ENCODE measurements around the gene RS1.
A peak's percentile ranks its signal among the peaks of the same experiment; 100 is the strongest.

DNA sequence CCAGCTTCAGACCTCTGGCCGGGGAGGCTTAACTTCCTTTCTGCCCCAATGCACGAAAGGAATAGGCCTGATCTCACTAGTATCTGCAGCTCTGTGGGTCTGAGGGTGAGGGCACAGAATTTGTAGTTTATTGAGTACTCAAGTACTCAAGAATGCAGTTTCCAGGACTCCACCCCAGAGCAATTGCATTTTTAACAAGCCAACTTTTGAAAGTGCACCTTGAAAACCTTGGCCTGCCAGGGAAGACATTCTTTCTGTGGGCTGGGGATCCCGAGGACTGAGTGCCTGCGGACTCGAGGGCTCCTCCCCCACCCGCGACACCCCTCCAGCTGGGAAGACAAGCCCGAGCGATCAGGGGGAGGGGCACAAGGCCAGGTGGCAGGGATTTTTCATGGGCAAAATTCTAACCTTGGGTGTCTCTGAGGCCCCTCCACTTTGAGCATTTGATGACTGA, 22.4 kb downstream of the RS1 start:
- TF ChIP-seq, protein P1, sequence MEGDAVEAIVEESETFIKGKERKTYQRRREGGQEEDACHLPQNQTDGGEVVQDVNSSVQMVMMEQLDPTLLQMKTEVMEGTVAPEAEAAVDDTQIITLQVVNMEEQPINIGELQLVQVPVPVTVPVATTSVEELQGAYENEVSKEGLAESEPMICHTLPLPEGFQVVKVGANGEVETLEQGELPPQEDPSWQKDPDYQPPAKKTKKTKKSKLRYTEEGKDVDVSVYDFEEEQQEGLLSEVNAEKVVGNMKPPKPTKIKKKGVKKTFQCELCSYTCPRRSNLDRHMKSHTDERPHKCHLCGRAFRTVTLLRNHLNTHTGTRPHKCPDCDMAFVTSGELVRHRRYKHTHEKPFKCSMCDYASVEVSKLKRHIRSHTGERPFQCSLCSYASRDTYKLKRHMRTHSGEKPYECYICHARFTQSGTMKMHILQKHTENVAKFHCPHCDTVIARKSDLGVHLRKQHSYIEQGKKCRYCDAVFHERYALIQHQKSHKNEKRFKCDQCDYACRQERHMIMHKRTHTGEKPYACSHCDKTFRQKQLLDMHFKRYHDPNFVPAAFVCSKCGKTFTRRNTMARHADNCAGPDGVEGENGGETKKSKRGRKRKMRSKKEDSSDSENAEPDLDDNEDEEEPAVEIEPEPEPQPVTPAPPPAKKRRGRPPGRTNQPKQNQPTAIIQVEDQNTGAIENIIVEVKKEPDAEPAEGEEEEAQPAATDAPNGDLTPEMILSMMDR (IDR thresholded peaks at IDR 0.05), result no peak
- TF ChIP-seq POLR2A (IDR thresholded peaks at IDR 0.05), result peak in 1 of 2 donors; percentile 32
